Measurements from ENCODE around the gene PRIMA1. TPM values are rescaled to one million over a fixed set of nuclear protein-coding genes. Genes with fewer than 3 reads are reported as not detected.
"Not testable (repeated sequence)": the region's sequence is repeated elsewhere in the genome, so short reads cannot be mapped to it uniquely, and the experiment has no call there.

PRIMA1 gene, protein sequence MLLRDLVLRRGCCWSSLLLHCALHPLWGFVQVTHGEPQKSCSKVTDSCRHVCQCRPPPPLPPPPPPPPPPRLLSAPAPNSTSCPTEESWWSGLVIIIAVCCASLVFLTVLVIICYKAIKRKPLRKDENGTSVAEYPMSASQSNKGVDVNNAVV
- total RNA-seq = not detected in 2 replicates

- DNase-seq (ENCODE audit: extremely low read depth, low read depth, low spot score) = no peak
Observed at GRCh38 chr14:93788293-93788542, at the start of gene PRIMA1. Gene PRIMA1 (minus strand): TSS chr14:93788485. CDS start chr14:93787718, 767 bp downstream.

DNA sequence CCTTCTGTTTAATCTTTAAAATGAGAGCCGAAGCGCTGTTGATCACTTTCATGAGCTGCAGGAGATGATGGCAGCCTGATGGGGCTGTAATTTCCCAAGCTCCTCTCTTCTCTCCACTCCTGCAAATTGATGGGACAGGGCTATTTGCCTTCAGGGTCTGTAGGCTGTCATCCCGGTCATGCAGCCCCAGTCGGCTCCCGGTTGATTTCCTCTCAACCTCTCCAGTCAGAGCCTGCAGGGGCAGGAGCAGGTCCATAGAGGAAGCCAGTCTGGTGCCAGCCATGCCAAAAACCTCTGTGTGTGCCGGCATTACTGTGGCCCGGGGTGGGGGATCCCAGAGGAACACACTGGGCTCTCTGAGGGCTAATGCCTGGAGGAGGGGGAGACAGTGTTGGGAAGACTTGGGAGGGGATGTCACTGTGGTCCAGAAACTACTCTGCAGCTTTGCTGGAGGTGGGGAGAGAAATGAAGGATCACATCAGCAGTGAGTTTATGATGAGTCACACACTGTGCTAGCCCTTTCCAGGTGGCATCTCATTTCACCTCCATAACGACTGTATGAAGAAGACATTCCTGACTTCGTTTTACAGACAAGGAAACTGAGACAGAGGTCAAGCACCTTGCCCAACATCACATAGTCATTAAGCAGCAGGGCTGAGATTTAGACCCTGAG, 46.5 kb upstream of the PRIMA1 start:
- DNase-seq (ENCODE audit: extremely low read depth, low read depth, low spot score) = no peak

DNA sequence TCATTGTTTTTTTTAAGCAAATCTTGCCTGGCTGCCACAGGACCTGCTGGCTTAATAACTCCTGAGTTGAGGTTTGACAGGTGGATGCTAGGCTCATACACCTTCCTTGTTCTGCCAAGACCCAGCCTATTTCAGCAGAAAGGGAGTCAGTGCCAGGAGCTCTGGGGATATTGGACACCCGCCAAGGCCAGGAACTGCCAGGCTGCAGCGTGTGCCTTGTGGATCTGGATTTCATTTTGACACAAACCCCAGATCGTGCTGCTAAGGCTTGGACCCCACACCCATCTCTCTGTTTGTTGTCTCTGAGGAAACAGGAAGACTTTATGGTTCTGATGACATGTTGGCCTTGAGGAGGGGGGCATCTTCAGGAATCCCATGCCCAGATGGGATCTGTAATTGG, 44.4 kb upstream of the PRIMA1 start:
- DNase-seq (ENCODE audit: extremely low read depth, low read depth, low spot score) = no peak

GRCh38 chr14:93832081-93832480, 43.8 kb upstream of the PRIMA1 start:
- no peak for DNase-seq (ENCODE audit: extremely low read depth, low read depth, low spot score)

DNA sequence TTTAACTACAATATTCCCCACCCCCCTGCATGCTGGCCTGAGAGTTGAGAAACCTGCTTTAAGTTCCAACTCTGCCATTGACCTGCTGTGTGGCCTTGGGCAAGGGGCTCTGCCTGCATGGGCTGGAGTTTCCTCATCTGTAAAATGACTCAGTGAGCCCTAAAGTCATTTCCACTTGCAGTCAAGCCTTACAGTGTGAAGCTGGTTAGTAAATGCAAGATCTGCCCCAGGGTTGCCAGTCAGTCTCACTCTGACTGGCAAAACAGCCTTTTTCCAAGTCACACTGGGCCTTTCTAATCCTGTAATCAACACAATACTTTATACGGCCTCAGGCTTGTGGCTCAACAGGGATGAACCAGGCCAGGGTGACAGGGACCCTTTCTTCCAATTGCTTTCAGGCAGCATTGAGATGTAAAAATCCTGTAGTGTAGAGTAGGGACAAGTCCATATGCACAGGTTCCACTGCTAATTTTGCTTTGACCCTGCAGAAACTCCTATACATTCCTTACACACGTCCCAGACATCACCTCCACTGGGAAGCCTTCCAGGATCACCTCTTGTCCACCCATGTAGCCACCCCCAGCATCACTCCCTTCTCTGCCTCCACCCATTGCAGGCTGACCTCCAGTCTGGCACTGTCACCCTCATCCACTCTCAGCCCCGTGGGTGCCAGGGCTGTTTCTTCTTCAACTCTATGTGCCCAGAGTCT, 42.6 kb upstream of the PRIMA1 start:
- no peak for DNase-seq (ENCODE audit: extremely low read depth, low read depth, low spot score)

- DNase-seq (ENCODE audit: extremely low read depth, low read depth, low spot score) = no peak
Observed at GRCh38 chr14:93829839-93830481, 41.7 kb upstream of the PRIMA1 start.

- DNase-seq (ENCODE audit: extremely low read depth, low read depth, low spot score) = no peak
Observed at GRCh38 chr14:93825235-93825553, 36.9 kb upstream of the PRIMA1 start.

- DNase-seq (ENCODE audit: extremely low read depth, low read depth, low spot score) = no peak
Observed at GRCh38 chr14:93824518-93825234, 36.4 kb upstream of the PRIMA1 start.

- DNase-seq (ENCODE audit: extremely low read depth, low read depth, low spot score) = no peak
Observed at GRCh38 chr14:93824076-93824475, 35.8 kb upstream of the PRIMA1 start.

GRCh38 chr14:93821051-93821450, 32.8 kb upstream of the PRIMA1 start:
- no peak for DNase-seq (ENCODE audit: extremely low read depth, low read depth, low spot score)

DNA sequence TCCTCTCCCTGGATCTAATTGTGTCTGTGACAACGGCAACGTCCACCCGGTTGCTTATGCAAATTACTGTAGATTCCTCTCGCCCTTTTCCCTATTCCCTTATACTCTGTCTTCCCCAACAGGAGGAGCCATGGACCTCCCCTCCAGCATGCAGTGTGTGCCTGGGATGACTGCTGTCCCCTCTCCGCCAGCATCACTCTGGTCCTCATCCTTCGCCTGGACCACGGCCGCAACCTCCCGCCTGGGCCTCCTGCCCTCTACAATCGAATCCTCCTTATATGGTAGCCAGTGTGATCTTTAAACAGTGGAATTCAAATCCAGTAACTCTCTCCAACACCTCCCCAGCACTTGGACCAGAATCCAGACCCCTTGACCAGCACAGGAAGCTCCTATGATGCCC, 30.6 kb upstream of the PRIMA1 start:
- no peak for DNase-seq (ENCODE audit: extremely low read depth, low read depth, low spot score)

DNA sequence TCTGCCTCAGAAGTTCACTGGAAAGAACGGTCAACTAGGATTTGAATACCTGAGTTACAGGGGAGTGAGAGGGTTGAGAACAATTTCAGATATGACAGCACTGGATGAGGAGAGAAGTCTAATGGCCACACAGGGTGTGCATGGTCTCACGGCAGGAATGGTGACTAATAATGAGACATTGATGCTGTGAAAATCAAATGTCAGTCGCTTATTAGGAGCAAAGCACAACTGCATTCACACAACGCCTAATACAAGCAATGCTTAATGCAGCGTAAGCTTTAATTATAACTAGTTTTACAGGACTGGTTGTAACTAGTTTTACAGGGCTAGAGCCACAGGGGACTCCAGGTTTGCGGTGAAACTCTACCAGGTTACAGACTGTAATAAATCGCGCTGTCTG, 23.4 kb upstream of the PRIMA1 start:
- DNase-seq (ENCODE audit: extremely low read depth, low read depth, low spot score) = no peak

DNA sequence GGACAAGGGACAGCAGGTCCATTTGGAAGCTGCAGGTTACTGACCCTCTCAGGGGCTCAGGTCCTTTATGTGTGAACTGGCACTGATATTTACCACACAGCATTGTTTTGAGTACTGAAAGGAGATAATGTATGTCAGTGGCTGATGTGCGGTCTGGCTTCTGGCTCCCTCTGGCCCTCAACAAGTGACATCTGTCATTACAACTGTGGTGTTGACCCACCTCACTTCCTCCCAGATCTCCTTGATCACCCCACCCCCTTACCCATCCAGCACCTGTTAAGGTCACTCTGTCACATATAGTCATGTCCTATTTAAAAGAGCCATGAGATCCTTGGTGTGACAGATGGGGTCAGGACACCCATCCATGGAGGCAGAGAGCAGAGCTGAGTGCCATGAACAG, 22.7 kb upstream of the PRIMA1 start:
- no peak for DNase-seq (ENCODE audit: extremely low read depth, low read depth, low spot score)

GRCh38 chr14:93809491-93810420, 21.5 kb upstream of the PRIMA1 start:
- not testable (repeated sequence) for DNase-seq (ENCODE audit: extremely low read depth, low read depth, low spot score)

DNA sequence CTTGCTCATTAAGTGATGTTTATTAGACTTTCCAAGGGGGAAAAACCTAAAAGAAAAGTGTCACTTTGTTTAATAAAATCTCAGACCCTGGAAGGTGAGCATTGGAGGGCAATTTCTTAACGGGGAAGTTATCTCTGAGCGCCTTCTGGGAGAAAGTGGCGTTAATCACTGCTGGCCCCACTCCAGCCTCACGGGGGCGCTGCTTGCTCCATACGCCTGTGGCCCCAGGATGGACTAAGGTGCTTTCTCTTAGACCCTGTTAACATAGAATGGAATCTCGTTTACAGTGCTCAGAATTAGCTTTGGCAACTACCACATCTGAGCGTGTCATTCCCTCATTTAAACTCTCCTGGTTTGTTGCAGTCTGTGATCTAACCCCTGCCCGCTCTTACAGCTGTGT, 16.4 kb upstream of the PRIMA1 start:
- DNase-seq (ENCODE audit: extremely low read depth, low read depth, low spot score) = no peak

DNA sequence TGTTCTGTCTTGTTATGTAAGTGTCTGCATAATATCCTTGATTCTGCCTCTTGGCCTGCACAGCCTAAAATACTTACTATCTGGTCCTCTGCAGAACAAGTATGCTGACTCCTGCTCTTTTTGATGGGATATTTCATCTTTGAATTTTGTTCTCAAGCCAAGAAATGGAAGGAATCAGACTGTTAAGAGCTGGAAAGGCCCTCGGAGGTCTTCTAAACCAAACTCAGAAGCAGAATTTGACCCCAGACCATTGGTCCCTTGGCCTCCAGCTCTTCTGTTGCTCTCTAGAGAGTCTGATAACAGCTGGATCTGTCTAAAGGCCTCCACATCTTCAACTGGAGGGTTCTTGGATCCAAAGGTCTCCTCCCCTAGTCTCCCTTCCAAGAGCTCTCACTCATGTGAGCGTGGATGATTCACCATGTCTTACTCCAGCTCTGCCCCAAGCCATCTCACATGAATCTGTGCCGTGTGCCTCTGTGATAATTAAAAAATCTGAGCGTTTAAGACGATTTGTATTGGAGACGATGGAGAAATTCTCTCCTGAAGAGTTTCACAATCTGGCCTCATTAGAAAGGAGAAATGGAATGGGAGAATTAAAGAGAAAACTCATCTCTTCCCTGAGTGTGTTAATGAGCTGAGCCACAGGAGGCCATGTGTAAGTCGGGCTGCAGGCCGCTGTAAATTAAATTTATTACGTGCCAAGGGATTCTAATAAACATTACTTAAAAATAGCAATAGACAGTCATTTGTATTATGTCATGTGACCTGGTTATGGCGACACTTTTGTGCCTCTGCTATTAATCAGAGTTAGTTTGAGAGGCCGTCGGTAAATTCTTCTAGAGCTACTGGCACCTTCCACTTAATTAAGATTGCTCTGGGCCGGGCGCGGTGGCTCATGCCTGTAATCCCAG, 15.4 kb upstream of the PRIMA1 start:
- no peak for DNase-seq (ENCODE audit: extremely low read depth, low read depth, low spot score)

DNA sequence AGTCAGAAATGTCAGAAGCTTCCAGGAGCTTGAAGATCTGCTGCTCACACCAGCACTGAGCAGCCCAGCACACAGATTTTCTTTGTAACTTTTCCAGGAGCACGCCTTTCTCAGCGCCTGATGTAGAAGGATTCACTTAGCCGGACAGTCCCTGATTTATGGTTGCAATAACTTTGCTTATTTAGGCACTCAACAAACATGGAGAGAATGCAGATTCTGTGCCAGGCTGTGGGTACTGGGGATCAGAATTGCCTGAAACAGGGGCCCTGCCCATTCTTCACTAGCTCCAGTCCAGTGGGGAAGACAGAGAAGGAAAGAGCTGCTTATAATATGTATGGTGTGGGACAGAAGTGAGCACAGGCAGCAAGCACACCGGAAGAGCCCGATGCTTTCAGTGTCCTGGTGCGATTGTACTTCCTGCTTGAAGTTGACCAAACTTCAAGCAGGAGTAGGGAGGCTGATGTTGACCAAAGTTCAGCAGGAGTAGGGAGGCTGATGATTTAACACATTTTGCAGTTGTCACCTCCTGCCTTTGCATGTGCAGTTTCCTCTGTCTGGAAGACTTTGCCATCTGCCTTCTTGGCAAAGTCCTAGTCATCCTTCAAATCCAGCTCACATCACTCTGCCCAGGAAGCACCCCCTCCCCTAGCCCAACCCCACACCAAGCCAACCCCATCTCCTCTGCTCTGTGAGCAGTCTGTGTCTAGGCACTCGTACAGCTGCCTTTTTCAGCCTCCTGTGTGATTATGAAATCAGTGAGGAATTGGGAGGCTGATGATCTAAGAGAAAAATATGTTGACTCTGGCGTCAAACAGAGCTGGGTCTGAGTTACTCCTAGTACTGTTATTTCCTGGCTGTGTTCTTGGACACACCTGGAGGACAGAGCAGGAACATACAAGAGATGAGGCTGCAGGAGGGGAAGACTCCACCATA, 12.0 kb upstream of the PRIMA1 start:
- DNase-seq (ENCODE audit: extremely low read depth, low read depth, low spot score) = no peak

DNA sequence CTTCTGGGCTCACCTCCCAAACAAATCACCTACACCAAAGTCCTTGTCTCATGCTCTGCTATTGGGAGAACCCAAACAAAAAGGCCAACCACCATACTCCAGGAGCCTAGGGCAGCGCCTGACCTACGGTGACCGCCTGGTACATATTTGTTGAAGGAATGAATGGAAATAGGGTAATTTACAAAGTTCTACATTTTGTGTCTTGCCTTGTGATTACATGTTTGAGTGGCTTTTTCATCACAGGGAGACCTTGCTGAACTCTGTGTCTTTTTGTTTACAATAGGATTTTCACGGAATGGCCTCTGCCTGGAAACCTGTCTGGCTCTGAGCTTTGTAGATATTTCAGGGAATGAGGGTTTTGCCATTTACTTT, 11.3 kb upstream of the PRIMA1 start:
- DNase-seq (ENCODE audit: extremely low read depth, low read depth, low spot score) = no peak
